T-cell (primary cell): Measurements from ENCODE around the gene PDE4B. TPM values are rescaled to one million over a fixed set of nuclear protein-coding genes. Genes with fewer than 3 reads are reported as not detected.

Experiments used
- ATAC-seq, 4 experiments: fragments of 200-7000 bp in 3 of 4; fragments of 150-1000 bp in 1 of 4; cut with Tn5 transposase; replicated peaks in 1 of 4; 1 replicate in 3 of 4; 2 replicates in 1 of 4; pipeline ENCODE4 v1.10.0; 2021; ENCODE audit warnings: moderate library complexity in 3 of 4, mild to moderate bottlenecking in 2 of 4, moderate number of reproducible peaks in 1 of 4
- CTCF ChIA-PET, 2 donors: fragments of 300-600 bp; sonication (Branson Sonifier 250); formaldehyde crosslinking; loops; one replicate each; lab custom pipeline; 2022; ENCODE audit warnings: antibody characterized with exemption in 2 of 2; lab: Charles Lee
- POLR2A ChIA-PET, 2 donors: fragments of 300-600 bp; sonication (Branson Sonifier 250); formaldehyde crosslinking; loops; one replicate each; lab custom pipeline; 2022; ENCODE audit warnings: antibody characterized with exemption in 2 of 2; lab: Charles Lee
- DNase-seq, 35 experiments: peaks; one replicate each; pipeline versions ENCODE4 v3.0.0 to v3.0.0-alpha.2; 2013 to 2023
- H3K27ac ChIP-seq: one replicate; pipeline ENCODE4 v1.5.1; 2013; ENCODE audit warnings: low read length
- H3K27me3 ChIP-seq, 2 experiments: replicated peaks in 1 of 2; 1 replicate in 1 of 2; 2 replicates in 1 of 2; pipeline versions ENCODE4 v1.6.1 to v1.7.0; 2013; ENCODE audit warnings: low read length in 1 of 2, mixed read lengths in 1 of 2; ENCODE audit not compliant: control insufficient read depth in 2 of 2, insufficient read depth in 2 of 2; ENCODE audit errors: extremely low read depth in 1 of 2
- H3K36me3 ChIP-seq, 2 donors: 1 replicate in 1 of 2; 2 replicates in 1 of 2; pipeline versions ENCODE4 v1.6.1 to v1.7.0; 2013; ENCODE audit warnings: low read length in 1 of 2; ENCODE audit not compliant: control insufficient read depth in 2 of 2, insufficient read depth in 1 of 2; ENCODE audit errors: extremely low read depth in 1 of 2
- H3K4me1 ChIP-seq, 2 experiments: 1 replicate in 1 of 2; 2 replicates in 1 of 2; pipeline versions ENCODE4 v1.6.1 to v1.7.0; 2013; ENCODE audit warnings: low read length in 2 of 2, mixed read lengths in 1 of 2; ENCODE audit not compliant: insufficient read depth in 2 of 2, control insufficient read depth in 1 of 2; ENCODE audit errors: extremely low read depth in 1 of 2
- H3K4me3 ChIP-seq, 2 donors: 1 replicate in 1 of 2; 2 replicates in 1 of 2; pipeline versions ENCODE4 v1.5.1 to v1.7.0; 2013; ENCODE audit warnings: mild to moderate bottlenecking in 2 of 2, low read length in 1 of 2, moderate library complexity in 1 of 2; ENCODE audit not compliant: control insufficient read depth in 1 of 2; ENCODE audit errors: extremely low read depth in 1 of 2
- H3K9me3 ChIP-seq: 2 replicates; pipeline ENCODE4 v1.7.0; 2013
- H3K27ac Mint-ChIP-seq, 2 donors: one replicate each; pipeline ENCODE4 v1.8.0; 2020 to 2021; ENCODE audit warnings: mild to moderate bottlenecking in 2 of 2, mixed read lengths in 2 of 2
- H3K27me3 Mint-ChIP-seq, 2 donors: one replicate each; pipeline ENCODE4 v1.8.0; 2021 to 2022; ENCODE audit warnings: mixed read lengths in 2 of 2
- H3K36me3 Mint-ChIP-seq: one replicate; pipeline ENCODE4 v1.8.0; 2021; ENCODE audit warnings: mixed read lengths
- H3K4me1 Mint-ChIP-seq, 3 donors: one replicate each; pipeline ENCODE4 v1.8.0; 2020 to 2022; ENCODE audit warnings: mixed read lengths in 3 of 3, mild to moderate bottlenecking in 1 of 3
- H3K4me3 Mint-ChIP-seq, 3 donors: one replicate each; pipeline ENCODE4 v1.8.0; 2020 to 2022; ENCODE audit warnings: mild to moderate bottlenecking in 3 of 3, mixed read lengths in 3 of 3, moderate library complexity in 3 of 3
- H3K9me3 Mint-ChIP-seq, 3 donors: one replicate each; pipeline ENCODE4 v1.8.0; 2020 to 2022; ENCODE audit warnings: mixed read lengths in 3 of 3
- WGBS: methylation state at CpG from one replicate; pipeline ENCODE4 v1.1.5; 2013; ENCODE audit warnings: missing lambda C conversion rate; ENCODE audit not compliant: insufficient coverage; 5-methylcytosine and 5-hydroxymethylcytosine counted together
- total RNA-seq, 35 experiments: library from RNA in 6 of 35; stranded (reverse) in 6 of 35; fragments of 120-200 nt in 1 of 35; gene quantifications; one replicate each; pipeline versions ENCODE4 v1.2.1 to v1.2.4 and lab custom pipeline; 2013 to 2026

The PDE4B gene
- total RNA-seq, 5 donors from 2014 or later (not counting 1 experiment from before 2014, with no cell fraction given) = 46.3 to 103 (median 54.1) TPM

- ATAC-seq (no peak), DNase-seq (no peak)
- no peak overlapping the region for H3K27ac Mint-ChIP-seq
- H3K4me3 ChIP-seq = no peak overlapping the region
- H3K4me1 ChIP-seq = no peaks in the 10 kb centered on the region
- H3K27me3 ChIP-seq = no peaks in the 10 kb centered on the region
- CTCF ChIA-PET = no interaction called here
- WGBS = no CpG with 5 or more reads among the region's 1 CpG
- no peaks in the 10 kb centered on the region for H3K36me3 Mint-ChIP-seq
- H3K27ac ChIP-seq = no peak overlapping the region
- no peaks in the 10 kb centered on the region for H3K9me3 ChIP-seq
- H3K4me1 Mint-ChIP-seq = no peaks in the 10 kb centered on the region
- peaks cover 11 to 12% of the 10 kb centered on the region in 2 donors for H3K27me3 Mint-ChIP-seq
- POLR2A ChIA-PET = no interaction called here
- H3K36me3 ChIP-seq = no peaks in the 10 kb centered on the region
- H3K4me3 Mint-ChIP-seq = no peak overlapping the region
- no peaks in the 10 kb centered on the region for H3K9me3 Mint-ChIP-seq
Observed at GRCh38 chr1:65830306-65830705, 37.6 kb downstream of the PDE4B start.

- WGBS = 60% methylated on average over 3 of the region's 3 CpGs
- Histone ChIP-seq H3K4me1 (no peaks in the 10 kb centered on the region), H3K27ac (no peak overlapping the region), H3K36me3 (no peaks in the 10 kb centered on the region), H3K9me3 (no peaks in the 10 kb centered on the region), H3K4me3 (no peak overlapping the region), H3K27me3 (no peaks in the 10 kb centered on the region)
- ChIA-PET CTCF (no interaction called here), POLR2A (no interaction called here)
- Mint-ChIP-seq H3K36me3 (no peaks in the 10 kb centered on the region), H3K9me3 (no peaks in the 10 kb centered on the region), H3K27ac (no peak overlapping the region), H3K4me3 (no peak overlapping the region), H3K27me3 (peaks cover 3 to 4% of the 10 kb centered on the region in 2 donors), H3K4me1 (no peaks in the 10 kb centered on the region)
- no peak for DNase-seq
- ATAC-seq = no peak
Observed at GRCh38 chr1:65832296-65832695, 39.6 kb downstream of the PDE4B start.

GRCh38 chr1:65836686-65837085 lies 44.0 kb downstream of the PDE4B start:
- no peaks in the 10 kb centered on the region for H3K36me3 ChIP-seq
- Mint-ChIP-seq H3K4me3 (no peak overlapping the region), H3K4me1 (no peaks in the 10 kb centered on the region), H3K27ac (no peak overlapping the region), H3K9me3 (no peaks in the 10 kb centered on the region), H3K36me3 (no peaks in the 10 kb centered on the region), H3K27me3 (peaks cover 3 to 8% of the 10 kb centered on the region in 2 donors)
- no peaks in the 10 kb centered on the region for H3K27me3 ChIP-seq
- H3K4me3 ChIP-seq = no peak overlapping the region
- ChIA-PET POLR2A (no interaction called here), CTCF (interaction anchor here in 1 of 2 donors (0.6 kb wide), 1 partner anchor 119 kb away, joined by 3 read pairs; no protein-coding TSS in a partner anchor)
- WGBS = no CpG with 5 or more reads among the region's 3 CpGs
- no peaks in the 10 kb centered on the region for H3K9me3 ChIP-seq
- H3K4me1 ChIP-seq = no peaks in the 10 kb centered on the region
- no peak for ATAC-seq
- no peak overlapping the region for H3K27ac ChIP-seq
- no peak for DNase-seq

GRCh38 chr1:65840683-65841082 lies 48.0 kb downstream of the PDE4B start:
- H3K27me3 Mint-ChIP-seq = peaks cover 3 to 8% of the 10 kb centered on the region in 2 donors
- Histone ChIP-seq H3K27ac (no peak overlapping the region), H3K9me3 (no peaks in the 10 kb centered on the region), H3K4me3 (no peak overlapping the region), H3K36me3 (no peaks in the 10 kb centered on the region), H3K27me3 (no peaks in the 10 kb centered on the region), H3K4me1 (no peaks in the 10 kb centered on the region)
- H3K27ac Mint-ChIP-seq = no peak overlapping the region
- 93% methylated on average over 3 of the region's 7 CpGs for WGBS
- no peaks in the 10 kb centered on the region for H3K36me3 Mint-ChIP-seq
- no peaks in the 10 kb centered on the region for H3K4me1 Mint-ChIP-seq
- no peak for ATAC-seq
- no peak overlapping the region for H3K4me3 Mint-ChIP-seq
- H3K9me3 Mint-ChIP-seq = no peaks in the 10 kb centered on the region
- POLR2A ChIA-PET = no interaction called here
- DNase-seq = no peak
- CTCF ChIA-PET = interaction anchor here in 1 of 2 donors (0.6 kb wide), 1 partner anchor 25 kb away, joined by 4 read pairs; no protein-coding TSS in a partner anchor

DNA sequence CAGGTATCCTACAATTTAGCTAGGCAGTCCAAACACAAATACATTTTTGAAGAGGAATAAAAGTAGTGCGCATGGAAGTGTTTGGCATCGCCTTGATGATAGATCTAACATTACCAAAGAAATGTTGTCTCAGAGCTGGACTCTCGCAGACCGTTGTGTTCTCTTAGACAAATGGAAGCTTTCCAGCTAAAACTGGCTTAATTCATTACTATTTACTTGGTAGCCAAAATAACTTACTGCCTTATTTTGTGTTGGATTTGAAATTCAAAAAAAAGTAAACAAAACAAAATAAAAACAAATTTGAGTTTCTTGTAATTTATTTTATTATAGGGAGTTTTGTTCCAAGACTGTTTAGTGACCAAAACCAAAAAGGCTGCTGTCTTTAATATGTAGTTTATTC lies 51.6 kb downstream of the PDE4B start:
- no peak overlapping the region for H3K4me3 Mint-ChIP-seq
- no peaks in the 10 kb centered on the region for H3K4me1 Mint-ChIP-seq
- 100% methylated on average over 1 of the region's 4 CpGs for WGBS
- no peak overlapping the region for H3K27ac ChIP-seq
- peaks cover 0 to 13% (median 8%) of the 10 kb centered on the region in 3 donors for H3K9me3 Mint-ChIP-seq
- H3K9me3 ChIP-seq = no peaks in the 10 kb centered on the region
- ATAC-seq (no peak), DNase-seq (no peak)
- POLR2A ChIA-PET = no interaction called here
- CTCF ChIA-PET = no interaction called here
- no peaks in the 10 kb centered on the region for H3K27me3 ChIP-seq
- H3K36me3 ChIP-seq = no peaks in the 10 kb centered on the region
- no peak overlapping the region for H3K27ac Mint-ChIP-seq
- H3K36me3 Mint-ChIP-seq = no peaks in the 10 kb centered on the region
- no peak overlapping the region for H3K4me3 ChIP-seq
- H3K4me1 ChIP-seq = no peaks in the 10 kb centered on the region
- peaks cover 3 to 4% of the 10 kb centered on the region in 2 donors for H3K27me3 Mint-ChIP-seq

DNA sequence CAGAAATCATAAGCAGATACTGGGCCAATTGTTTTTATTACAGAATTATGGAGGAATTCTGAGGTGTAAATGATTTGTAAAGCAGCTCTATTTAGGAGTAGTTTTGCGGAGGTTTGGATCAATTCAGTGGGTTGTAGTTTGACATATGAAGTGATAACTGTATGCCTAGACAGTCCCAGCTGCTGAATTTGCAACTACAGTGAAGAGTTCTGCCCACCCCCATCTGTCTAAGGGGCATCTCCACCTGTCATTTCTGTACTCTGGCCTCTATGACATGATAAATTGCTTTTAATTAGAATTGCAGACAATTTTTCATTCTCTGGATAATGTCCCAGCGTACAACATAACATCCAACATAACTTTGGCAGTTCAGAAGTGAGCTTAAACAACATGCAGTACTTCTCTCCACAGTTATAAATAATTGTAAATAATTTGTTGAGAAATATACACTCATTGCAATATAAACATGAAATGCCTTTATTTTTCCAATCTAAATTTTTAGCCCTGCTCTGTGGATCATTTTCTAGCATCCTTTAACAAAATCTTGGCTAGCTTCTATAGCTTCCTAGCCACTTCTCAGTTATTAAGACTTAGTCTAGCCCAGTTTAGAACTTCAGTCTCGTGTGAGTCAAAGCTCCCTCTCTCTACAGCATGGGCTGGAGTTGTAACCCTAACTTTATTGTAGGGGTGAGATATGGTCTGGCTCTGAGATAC lies 52.3 kb downstream of the PDE4B start:
- Mint-ChIP-seq H3K4me1 (no peaks in the 10 kb centered on the region), H3K9me3 (peaks cover 0 to 18% (median 12%) of the 10 kb centered on the region in 3 donors), H3K27ac (no peak overlapping the region), H3K4me3 (no peak overlapping the region), H3K36me3 (no peaks in the 10 kb centered on the region), H3K27me3 (peaks cover 0 to 3% of the 10 kb centered on the region in 2 donors)
- Histone ChIP-seq H3K27ac (no peak overlapping the region), H3K27me3 (no peaks in the 10 kb centered on the region), H3K36me3 (no peaks in the 10 kb centered on the region), H3K9me3 (no peaks in the 10 kb centered on the region), H3K4me1 (no peaks in the 10 kb centered on the region), H3K4me3 (no peak overlapping the region)
- WGBS = 100% methylated on average over 1 of the region's 3 CpGs
- ChIA-PET POLR2A (no interaction called here), CTCF (no interaction called here)
- DNase-seq (no peak), ATAC-seq (no peak)
